Upper lobe of left lung (tissue), 4 donors: ENCODE results near the gene TCF23.

Experiments
- CTCF ChIP-seq, 6 experiments: fragments of 450-650 bp in 4 of 6; fragments of 200-600 bp in 2 of 6; sonication (generic) in 2 of 6; IDR thresholded peaks; one replicate each; pipeline ENCODE4 v1.5.1; 2016 to 2019; ENCODE audit warnings: antibody characterized with exemption in 6 of 6
- EP300 ChIP-seq, 4 donors: sonication (generic); formaldehyde crosslinking; IDR thresholded peaks; one replicate each; pipeline ENCODE4 v1.5.1; 2017; ENCODE audit warnings: antibody characterized with exemption in 4 of 4, control low read depth in 2 of 4
- POLR2AphosphoS5 ChIP-seq, 2 donors: sonication (generic); formaldehyde crosslinking; IDR thresholded peaks; one replicate each; pipeline ENCODE4 v1.5.1; 2017; ENCODE audit warnings: antibody characterized with exemption in 2 of 2

DNA sequence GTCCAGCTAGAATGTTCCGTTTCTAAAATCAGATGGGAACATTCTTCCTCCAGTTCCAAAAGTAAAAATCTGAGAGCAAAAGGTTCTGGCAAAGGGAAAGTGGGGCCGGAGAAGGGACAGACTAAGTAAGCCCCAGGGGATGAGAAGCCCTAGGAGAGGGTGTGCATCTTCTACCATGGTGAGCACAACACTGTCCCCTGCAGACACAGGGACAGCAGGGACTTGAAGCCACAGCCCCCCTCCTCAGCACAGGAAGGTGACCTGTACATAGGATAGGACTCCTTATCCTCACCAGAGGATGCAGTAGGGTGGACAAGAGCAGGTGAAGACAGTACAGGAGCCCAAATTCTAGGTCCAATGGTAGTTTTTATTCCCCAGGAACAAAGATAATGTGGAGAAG, 50.4 kb downstream of the TCF23 start:
- TF ChIP-seq EP300 (IDR thresholded peaks at IDR 0.05): no peak
- no peak for TF ChIP-seq CTCF (IDR thresholded peaks at IDR 0.05)
- no peak for TF ChIP-seq POLR2AphosphoS5 (IDR thresholded peaks at IDR 0.05)
